T-cell (primary cell): ENCODE measurements around the gene KRTAP9-1. TPM values are rescaled to one million over a fixed set of nuclear protein-coding genes. Genes with fewer than 3 reads are reported as not detected.
A peak's percentile ranks its signal among the peaks of the same experiment; 100 is the strongest.

Experiments
- ATAC-seq, 4 experiments: fragments of 200-7000 bp in 3 of 4; fragments of 150-1000 bp in 1 of 4; cut with Tn5 transposase; replicated peaks in 1 of 4; 1 replicate in 3 of 4; 2 replicates in 1 of 4; pipeline ENCODE4 v1.10.0; 2021; ENCODE audit warnings: moderate library complexity in 3 of 4, mild to moderate bottlenecking in 2 of 4, moderate number of reproducible peaks in 1 of 4
- CTCF ChIA-PET, 2 donors: fragments of 300-600 bp; sonication (Branson Sonifier 250); formaldehyde crosslinking; loops; one replicate each; lab custom pipeline; 2022; ENCODE audit warnings: antibody characterized with exemption in 2 of 2; lab: Charles Lee
- POLR2A ChIA-PET, 2 donors: fragments of 300-600 bp; sonication (Branson Sonifier 250); formaldehyde crosslinking; loops; one replicate each; lab custom pipeline; 2022; ENCODE audit warnings: antibody characterized with exemption in 2 of 2; lab: Charles Lee
- DNase-seq, 35 experiments: peaks; one replicate each; pipeline versions ENCODE4 v3.0.0 to v3.0.0-alpha.2; 2013 to 2023
- H3K27ac ChIP-seq: one replicate; pipeline ENCODE4 v1.5.1; 2013; ENCODE audit warnings: low read length
- H3K27me3 ChIP-seq, 2 experiments: replicated peaks in 1 of 2; 1 replicate in 1 of 2; 2 replicates in 1 of 2; pipeline versions ENCODE4 v1.6.1 to v1.7.0; 2013; ENCODE audit warnings: low read length in 1 of 2, mixed read lengths in 1 of 2; ENCODE audit not compliant: control insufficient read depth in 2 of 2, insufficient read depth in 2 of 2; ENCODE audit errors: extremely low read depth in 1 of 2
- H3K36me3 ChIP-seq, 2 donors: 1 replicate in 1 of 2; 2 replicates in 1 of 2; pipeline versions ENCODE4 v1.6.1 to v1.7.0; 2013; ENCODE audit warnings: low read length in 1 of 2; ENCODE audit not compliant: control insufficient read depth in 2 of 2, insufficient read depth in 1 of 2; ENCODE audit errors: extremely low read depth in 1 of 2
- H3K4me1 ChIP-seq, 2 experiments: 1 replicate in 1 of 2; 2 replicates in 1 of 2; pipeline versions ENCODE4 v1.6.1 to v1.7.0; 2013; ENCODE audit warnings: low read length in 2 of 2, mixed read lengths in 1 of 2; ENCODE audit not compliant: insufficient read depth in 2 of 2, control insufficient read depth in 1 of 2; ENCODE audit errors: extremely low read depth in 1 of 2
- H3K4me3 ChIP-seq, 2 donors: 1 replicate in 1 of 2; 2 replicates in 1 of 2; pipeline versions ENCODE4 v1.5.1 to v1.7.0; 2013; ENCODE audit warnings: mild to moderate bottlenecking in 2 of 2, low read length in 1 of 2, moderate library complexity in 1 of 2; ENCODE audit not compliant: control insufficient read depth in 1 of 2; ENCODE audit errors: extremely low read depth in 1 of 2
- H3K9me3 ChIP-seq: 2 replicates; pipeline ENCODE4 v1.7.0; 2013
- H3K27ac Mint-ChIP-seq, 2 donors: one replicate each; pipeline ENCODE4 v1.8.0; 2020 to 2021; ENCODE audit warnings: mild to moderate bottlenecking in 2 of 2, mixed read lengths in 2 of 2
- H3K27me3 Mint-ChIP-seq, 2 donors: one replicate each; pipeline ENCODE4 v1.8.0; 2021 to 2022; ENCODE audit warnings: mixed read lengths in 2 of 2
- H3K36me3 Mint-ChIP-seq: one replicate; pipeline ENCODE4 v1.8.0; 2021; ENCODE audit warnings: mixed read lengths
- H3K4me1 Mint-ChIP-seq, 3 donors: one replicate each; pipeline ENCODE4 v1.8.0; 2020 to 2022; ENCODE audit warnings: mixed read lengths in 3 of 3, mild to moderate bottlenecking in 1 of 3
- H3K4me3 Mint-ChIP-seq, 3 donors: one replicate each; pipeline ENCODE4 v1.8.0; 2020 to 2022; ENCODE audit warnings: mild to moderate bottlenecking in 3 of 3, mixed read lengths in 3 of 3, moderate library complexity in 3 of 3
- H3K9me3 Mint-ChIP-seq, 3 donors: one replicate each; pipeline ENCODE4 v1.8.0; 2020 to 2022; ENCODE audit warnings: mixed read lengths in 3 of 3
- WGBS: methylation state at CpG from one replicate; pipeline ENCODE4 v1.1.5; 2013; ENCODE audit warnings: missing lambda C conversion rate; ENCODE audit not compliant: insufficient coverage; 5-methylcytosine and 5-hydroxymethylcytosine counted together
- total RNA-seq, 35 experiments: library from RNA in 6 of 35; stranded (reverse) in 6 of 35; fragments of 120-200 nt in 1 of 35; gene quantifications; one replicate each; pipeline versions ENCODE4 v1.2.1 to v1.2.4 and lab custom pipeline; 2013 to 2026

The KRTAP9-1 gene
- total RNA-seq, 5 donors from 2014 or later (not counting 1 experiment from before 2014, with no cell fraction given), result not detected

GRCh38 chr17:41160648-41161047, 29.0 kb upstream of the KRTAP9-1 start, which contains the start of gene KRTAP4-4:
Gene KRTAP4-4 (minus strand): TSS chr17:41160748. CDS start chr17:41160691, 57 bp downstream.
- no peak for DNase-seq
- Mint-ChIP-seq H3K4me1 (no peaks in the 10 kb centered on the region), H3K36me3 (no peaks in the 10 kb centered on the region), H3K9me3 (no peaks in the 10 kb centered on the region), H3K27ac (no peak within 1 kb of the TSS), H3K27me3 (peaks cover 10 to 27% of the 10 kb centered on the region in 2 donors), H3K4me3 (no peak within 1 kb of the TSS)
- H3K4me3 ChIP-seq, result no peak within 1 kb of the TSS
- no CpG with 5 or more reads among the region's 1 CpG for WGBS
- ChIA-PET POLR2A (no interaction called here), CTCF (interaction anchor here in 1 of 2 donors (0.9 kb wide), 1 partner anchor 162 kb away, joined by 4 read pairs; no protein-coding TSS in a partner anchor)
- peaks cover 0 to 9% of the 10 kb centered on the region in 2 experiments for H3K27me3 ChIP-seq
- no peaks in the 10 kb centered on the region for H3K4me1 ChIP-seq
- no peak for ATAC-seq
- no peaks in the 10 kb centered on the region for H3K9me3 ChIP-seq
- H3K27ac ChIP-seq, result no peak within 1 kb of the TSS
- H3K36me3 ChIP-seq, result no peaks in the 10 kb centered on the region

- POLR2A ChIA-PET, result no interaction called here
- CTCF ChIA-PET, result no interaction called here
- no peak overlapping the region for H3K27ac Mint-ChIP-seq
- Histone ChIP-seq H3K4me3 (no peak overlapping the region), H3K27me3 (peaks cover 0 to 9% of the 10 kb centered on the region in 2 experiments), H3K36me3 (no peaks in the 10 kb centered on the region), H3K9me3 (no peaks in the 10 kb centered on the region), H3K4me1 (no peaks in the 10 kb centered on the region), H3K27ac (no peak overlapping the region)
- 83% methylated on average over 1 of the region's 7 CpGs for WGBS
- no peaks in the 10 kb centered on the region for H3K4me1 Mint-ChIP-seq
- peaks cover 4 to 10% of the 10 kb centered on the region in 2 donors for H3K27me3 Mint-ChIP-seq
- no peak overlapping the region for H3K4me3 Mint-ChIP-seq
- H3K9me3 Mint-ChIP-seq, result no peaks in the 10 kb centered on the region
- ATAC-seq, result no peak
- no peak for DNase-seq
- H3K36me3 Mint-ChIP-seq, result no peaks in the 10 kb centered on the region
Observed at GRCh38 chr17:41163828-41164227, 25.9 kb upstream of the KRTAP9-1 start.

DNA sequence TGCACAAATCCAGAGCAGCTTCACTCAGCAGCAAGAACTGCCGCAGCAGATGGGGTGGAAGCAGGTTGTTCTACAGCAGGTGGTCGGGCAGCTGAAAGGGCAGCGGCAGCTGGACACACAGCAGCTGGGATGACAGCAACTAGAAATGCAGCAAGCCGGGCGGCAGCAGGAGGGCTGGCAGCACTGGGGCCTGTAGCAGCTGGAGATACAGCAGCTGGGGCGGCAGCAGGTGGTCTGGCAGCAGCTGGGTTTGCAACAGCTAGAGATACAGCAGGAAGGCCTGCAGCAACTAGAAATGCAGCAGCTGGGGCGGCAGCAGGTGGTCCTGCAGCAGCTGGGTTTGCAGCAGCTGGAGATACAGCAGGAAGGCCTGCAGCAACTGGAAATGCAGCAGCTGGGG, 22.1 kb upstream of the KRTAP9-1 start:
- Mint-ChIP-seq H3K27me3 (peaks cover 0 to 4% of the 10 kb centered on the region in 2 donors), H3K36me3 (no peaks in the 10 kb centered on the region), H3K9me3 (no peaks in the 10 kb centered on the region), H3K4me1 (peaks cover 0 to 5% (median 0%) of the 10 kb centered on the region in 3 donors), H3K27ac (no peak overlapping the region), H3K4me3 (no peak overlapping the region)
- H3K27ac ChIP-seq, result no peak overlapping the region
- POLR2A ChIA-PET, result no interaction called here
- no peaks in the 10 kb centered on the region for H3K9me3 ChIP-seq
- no peak for DNase-seq
- WGBS, result 91% methylated on average over 7 of the region's 7 CpGs
- no peaks in the 10 kb centered on the region for H3K36me3 ChIP-seq
- ATAC-seq, result no peak
- no peaks in the 10 kb centered on the region for H3K4me1 ChIP-seq
- H3K4me3 ChIP-seq, result no peak overlapping the region
- CTCF ChIA-PET, result no interaction called here
- H3K27me3 ChIP-seq, result peaks cover 0 to 2% of the 10 kb centered on the region in 2 experiments

GRCh38 chr17:41168121-41168520, 21.6 kb upstream of the KRTAP9-1 start, which contains the start of gene KRTAP4-3:
Gene KRTAP4-3 (minus strand): TSS chr17:41168221. CDS start chr17:41168172, 49 bp downstream.
- DNase-seq, result no peak
- Mint-ChIP-seq H3K27me3 (peaks cover 0 to 4% of the 10 kb centered on the region in 2 donors), H3K4me3 (no peak within 1 kb of the TSS), H3K9me3 (no peaks in the 10 kb centered on the region), H3K27ac (no peak within 1 kb of the TSS), H3K36me3 (no peaks in the 10 kb centered on the region), H3K4me1 (peaks cover 0 to 5% (median 0%) of the 10 kb centered on the region in 3 donors)
- Histone ChIP-seq H3K27me3 (peaks cover 0 to 2% of the 10 kb centered on the region in 2 experiments), H3K27ac (no peak within 1 kb of the TSS), H3K4me1 (no peaks in the 10 kb centered on the region), H3K4me3 (no peak within 1 kb of the TSS), H3K9me3 (no peaks in the 10 kb centered on the region), H3K36me3 (no peaks in the 10 kb centered on the region)
- ChIA-PET POLR2A (no interaction called here), CTCF (no interaction called here)
- ATAC-seq, result no peak
- WGBS, result no CpG with 5 or more reads among the region's 1 CpG

GRCh38 chr17:41171886-41172285, 17.8 kb upstream of the KRTAP9-1 start:
- no peaks in the 10 kb centered on the region for H3K9me3 Mint-ChIP-seq
- peaks cover 0 to 3% of the 10 kb centered on the region in 2 experiments for H3K27me3 ChIP-seq
- WGBS, result 81% methylated on average over 2 of the region's 2 CpGs
- H3K27ac Mint-ChIP-seq, result no peak overlapping the region
- no peak overlapping the region for H3K27ac ChIP-seq
- H3K4me3 ChIP-seq, result no peak overlapping the region
- DNase-seq (no peak), ATAC-seq (no peak)
- H3K4me1 ChIP-seq, result no peaks in the 10 kb centered on the region
- POLR2A ChIA-PET, result interaction anchor here in 1 of 2 donors (0.7 kb wide), 1 partner anchor 199 kb away, joined by 6 read pairs; no protein-coding TSS in a partner anchor
- H3K36me3 ChIP-seq, result no peaks in the 10 kb centered on the region
- H3K9me3 ChIP-seq, result no peaks in the 10 kb centered on the region
- no peaks in the 10 kb centered on the region for H3K36me3 Mint-ChIP-seq
- CTCF ChIA-PET, result no interaction called here
- H3K27me3 Mint-ChIP-seq, result peaks cover 0 to 4% of the 10 kb centered on the region in 2 donors
- H3K4me1 Mint-ChIP-seq, result peaks cover 0 to 11% (median 4%) of the 10 kb centered on the region in 3 donors
- no peak overlapping the region for H3K4me3 Mint-ChIP-seq

DNA sequence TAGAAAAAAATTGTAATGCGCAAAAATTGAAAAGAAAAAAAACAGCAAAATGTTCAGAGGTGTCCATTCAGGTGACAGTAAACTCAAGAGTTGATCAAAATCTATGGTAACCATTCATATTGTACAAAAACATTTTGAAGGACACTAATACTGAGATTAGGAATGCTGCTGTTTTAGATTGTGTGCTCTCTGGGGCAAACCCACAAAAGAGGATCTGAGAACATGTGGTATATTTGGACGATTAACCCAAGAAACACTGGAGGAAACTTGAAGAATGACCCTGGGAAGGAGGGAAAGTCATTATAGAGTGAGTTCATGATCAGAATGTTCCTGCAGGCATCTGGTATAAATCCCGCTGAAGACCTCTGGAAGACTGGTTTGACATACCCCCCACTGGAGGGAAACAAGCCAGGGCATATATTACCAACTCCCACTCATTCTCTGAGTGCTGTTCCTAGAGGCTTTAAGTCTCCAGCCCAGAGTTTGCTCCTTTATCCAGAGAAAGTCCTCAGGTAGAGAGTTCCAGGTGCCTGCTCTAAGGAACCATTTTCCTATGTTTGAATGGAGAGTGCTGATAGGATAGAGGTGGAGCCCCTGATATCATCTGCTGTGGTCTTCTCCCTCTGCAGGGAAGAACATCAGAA, 12.8 kb upstream of the KRTAP9-1 start:
- ATAC-seq (no peak), DNase-seq (no peak)
- Histone ChIP-seq H3K9me3 (no peaks in the 10 kb centered on the region), H3K4me3 (no peak overlapping the region), H3K27ac (no peak overlapping the region), H3K4me1 (no peaks in the 10 kb centered on the region), H3K27me3 (peaks cover 0 to 4% of the 10 kb centered on the region in 2 experiments), H3K36me3 (no peaks in the 10 kb centered on the region)
- WGBS, result no CpG with 5 or more reads among the region's 3 CpGs
- Mint-ChIP-seq H3K27me3 (peaks cover 0 to 4% of the 10 kb centered on the region in 2 donors), H3K27ac (peak overlapping the region in 1 of 2 donors; percentile 44), H3K4me1 (peaks cover 0 to 11% (median 7%) of the 10 kb centered on the region in 3 donors), H3K9me3 (no peaks in the 10 kb centered on the region), H3K36me3 (no peaks in the 10 kb centered on the region), H3K4me3 (no peak overlapping the region)
- ChIA-PET CTCF (no interaction called here), POLR2A (no interaction called here)
